HepG2 (cell line): ENCODE measurements around the gene SLC22A7. TPM values are rescaled to one million over a fixed set of nuclear protein-coding genes. Genes with fewer than 3 reads are reported as not detected.
A peak's percentile ranks its signal among the peaks of the same experiment; 100 is the strongest.

Experiments
- AHR ChIP-seq: IDR thresholded peaks from 2 replicates; pipeline ENCODE4 v1.6.1; 2018; ENCODE audit warnings: missing genetic modification reagents, missing compliant biosample characterization
- BORCS8-MEF2B ChIP-seq: sonication (generic); formaldehyde crosslinking; IDR thresholded peaks from 2 replicates; pipeline ENCODE4 v1.8.0; 2022; ENCODE audit warnings: mild to moderate bottlenecking, missing genetic modification reagents
- BRD4 ChIP-seq: sonication (generic); formaldehyde crosslinking; IDR thresholded peaks from 2 replicates; pipeline ENCODE4 v1.4.0; 2020; ENCODE audit warnings: missing genetic modification reagents
- EHMT2 ChIP-seq: fragments of 200-600 bp; sonication (generic); IDR thresholded peaks from 2 replicates; pipeline ENCODE4 v1.7.0; 2017; ENCODE audit warnings: antibody characterized with exemption, low read depth, low read length, borderline replicate concordance
- FOXK1 ChIP-seq: sonication (generic); formaldehyde crosslinking; IDR thresholded peaks from 2 replicates; pipeline ENCODE4 v1.4.0; 2020; ENCODE audit warnings: low read depth, missing genetic modification reagents, borderline replicate concordance
- GATAD2A ChIP-seq: IDR thresholded peaks from 2 replicates; pipeline ENCODE4 v1.6.1; 2016
- MZF1 ChIP-seq: sonication (generic); formaldehyde crosslinking; IDR thresholded peaks from 2 replicates; pipeline ENCODE4 v1.8.1; 2023; ENCODE audit warnings: mild to moderate bottlenecking, missing genetic modification reagents, borderline replicate concordance
- PATZ1 ChIP-seq: sonication (generic); formaldehyde crosslinking; IDR thresholded peaks from 2 replicates; pipeline ENCODE4 v1.4.0; 2020; ENCODE audit warnings: missing genetic modification reagents
- SIX1 ChIP-seq: sonication (generic); formaldehyde crosslinking; IDR thresholded peaks from 2 replicates; pipeline ENCODE4 v1.4.0; 2020; ENCODE audit warnings: missing genetic modification reagents, borderline replicate concordance
- SP1 ChIP-seq, 2 experiments: fragments of 450-650 bp in 1 of 2; sonication (generic) in 1 of 2; formaldehyde crosslinking in 1 of 2; IDR thresholded peaks; 2 replicates each; pipeline versions ENCODE4 v1.4.0 to v1.6.1; 2016 to 2020; ENCODE audit warnings: missing genetic modification reagents in 1 of 2
- SP4 ChIP-seq: sonication (generic); formaldehyde crosslinking; IDR thresholded peaks from 2 replicates; pipeline ENCODE4 v1.8.1; 2023; ENCODE audit warnings: mild to moderate bottlenecking, missing genetic modification reagents
- TEAD3 ChIP-seq: optimal IDR thresholded peaks from 2 replicates; pipeline ENCODE3; 2016; ENCODE audit warnings: borderline replicate concordance
- YY1 ChIP-seq: IDR thresholded peaks from 2 replicates; pipeline ENCODE4 v1.6.1; 2011; ENCODE audit warnings: low read length, low read depth, moderate library complexity, mild to moderate bottlenecking; ENCODE audit not compliant: insufficient read depth, insufficient replicate concordance
- ZBTB38 ChIP-seq: sonication (generic); formaldehyde crosslinking; IDR thresholded peaks from 2 replicates; pipeline ENCODE4 v1.5.1; 2020; ENCODE audit warnings: mild to moderate bottlenecking, missing genetic modification reagents
- ZFP36L1 ChIP-seq: sonication (generic); formaldehyde crosslinking; IDR thresholded peaks from 2 replicates; pipeline ENCODE4 v1.8.0; 2022; ENCODE audit warnings: mild to moderate bottlenecking, missing genetic modification reagents, moderate library complexity
- ZNF256 ChIP-seq: sonication (generic); formaldehyde crosslinking; conservative IDR thresholded peaks from 2 replicates; pipeline ENCODE4 v1.4.0; 2020; ENCODE audit warnings: missing genetic modification reagents
- ZNF292 ChIP-seq: sonication (generic); formaldehyde crosslinking; IDR thresholded peaks from 2 replicates; pipeline ENCODE4 v1.8.1; 2022; ENCODE audit warnings: mild to moderate bottlenecking, low read depth, missing genetic modification reagents, borderline replicate concordance
- ZNF30 ChIP-seq: sonication (generic); formaldehyde crosslinking; IDR thresholded peaks from 2 replicates; pipeline ENCODE4 v1.5.0; 2020; ENCODE audit warnings: mild to moderate bottlenecking, missing genetic modification reagents
- ZNF619 ChIP-seq: sonication (generic); formaldehyde crosslinking; IDR thresholded peaks from 2 replicates; pipeline ENCODE4 v1.4.0; 2020; ENCODE audit warnings: mild to moderate bottlenecking, missing genetic modification reagents
- ZSCAN31 ChIP-seq: sonication (generic); formaldehyde crosslinking; IDR thresholded peaks from 2 replicates; pipeline ENCODE4 v1.5.0; 2020; ENCODE audit warnings: low read depth, mild to moderate bottlenecking, missing genetic modification reagents
- polyA plus RNA-seq, 8 experiments: library from polyadenylated mRNA; depleted of rRNA in 3 of 8; stranded (reverse) in 7 of 8; unstranded in 1 of 8; fragments of >200 nt; fragmentation: Illumina TruSeq in 4 of 8; extraction: Trizol in 4 of 8; gene quantifications; 2 replicates each; pipeline versions ENCODE4 v1.2.1 to v1.2.3, GENCODE V29; 2011 to 2016; ENCODE audit warnings: low read depth in 4 of 8, missing spikeins in 1 of 8, mixed read lengths in 1 of 8; ENCODE audit not compliant: insufficient read depth in 1 of 8
- total RNA-seq, 5 experiments: library from RNA; depleted of rRNA; stranded (reverse); fragments of >200 nt; fragmentation: Illumina TruSeq; extraction: Trizol; gene quantifications; 2 replicates each; pipeline ENCODE4 v1.2.3, GENCODE V29; 2016; ENCODE audit warnings: low read depth in 1 of 5
- TF ChIP-seq, protein P1 (sequence below): sonication (generic); formaldehyde crosslinking; IDR thresholded peaks from 2 replicates; pipeline ENCODE4 v1.5.1; 2020; ENCODE audit warnings: mild to moderate bottlenecking, missing genetic modification reagents, moderate library complexity
- TF ChIP-seq, protein P2 (sequence below): sonication (generic); formaldehyde crosslinking; IDR thresholded peaks from 2 replicates; pipeline ENCODE4 v1.5.1; 2020; ENCODE audit warnings: mild to moderate bottlenecking, moderate library complexity, missing genetic modification reagents

SLC22A7 gene
- total and polyA plus RNA-seq, 2 of the 13 experiments (the other 11 are each of a cell fraction or from before 2014, with no cell fraction given), result 5.3 to 22.6 TPM

DNA sequence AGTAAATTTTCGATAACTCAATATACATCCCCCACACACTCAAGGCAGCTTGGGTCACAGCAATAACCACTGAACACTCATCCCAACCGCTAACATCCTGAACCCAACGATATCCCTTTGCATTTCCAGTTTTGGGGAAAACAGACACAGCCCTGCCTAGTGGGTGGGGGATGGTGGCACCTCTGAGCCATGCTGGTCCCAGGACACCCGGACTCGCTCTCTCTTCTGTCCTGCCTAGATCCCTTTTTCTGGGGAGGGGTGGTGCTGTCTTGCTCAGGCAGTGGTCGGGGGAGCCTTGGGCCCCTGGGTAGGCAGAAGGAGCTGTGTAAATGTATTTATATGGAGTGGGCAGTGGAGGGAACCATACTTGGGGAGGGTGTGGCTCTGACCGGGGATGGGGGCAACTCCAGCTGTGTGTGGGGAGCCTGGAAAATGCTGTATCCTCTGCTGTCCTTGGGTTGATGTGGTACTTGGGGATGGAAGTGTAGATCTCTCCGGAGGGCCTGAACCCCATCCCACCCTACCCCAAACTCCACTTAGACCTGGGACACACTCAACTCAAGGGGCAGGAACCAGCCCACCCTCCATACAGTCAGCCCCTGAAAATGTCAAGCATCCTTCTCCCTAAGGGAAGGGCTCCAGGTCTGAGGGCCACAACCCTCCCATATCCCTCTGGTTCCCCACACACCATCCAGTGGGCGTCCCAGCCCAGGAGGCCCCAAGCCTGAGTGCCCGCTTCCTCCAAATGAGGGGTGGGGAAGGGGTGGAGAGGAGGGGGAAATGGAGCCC, 23.7 kb upstream of the SLC22A7 start (continued):
- TF ChIP-seq ZNF256 (CRISPR knock-in tag), result no peak
- peak; percentile 97 for TF ChIP-seq ZBTB38 (CRISPR knock-in tag)
- peak; percentile 26; the same call in 1 of the 2 replicates for TF ChIP-seq BORCS8-MEF2B
- TF ChIP-seq, protein P1, sequence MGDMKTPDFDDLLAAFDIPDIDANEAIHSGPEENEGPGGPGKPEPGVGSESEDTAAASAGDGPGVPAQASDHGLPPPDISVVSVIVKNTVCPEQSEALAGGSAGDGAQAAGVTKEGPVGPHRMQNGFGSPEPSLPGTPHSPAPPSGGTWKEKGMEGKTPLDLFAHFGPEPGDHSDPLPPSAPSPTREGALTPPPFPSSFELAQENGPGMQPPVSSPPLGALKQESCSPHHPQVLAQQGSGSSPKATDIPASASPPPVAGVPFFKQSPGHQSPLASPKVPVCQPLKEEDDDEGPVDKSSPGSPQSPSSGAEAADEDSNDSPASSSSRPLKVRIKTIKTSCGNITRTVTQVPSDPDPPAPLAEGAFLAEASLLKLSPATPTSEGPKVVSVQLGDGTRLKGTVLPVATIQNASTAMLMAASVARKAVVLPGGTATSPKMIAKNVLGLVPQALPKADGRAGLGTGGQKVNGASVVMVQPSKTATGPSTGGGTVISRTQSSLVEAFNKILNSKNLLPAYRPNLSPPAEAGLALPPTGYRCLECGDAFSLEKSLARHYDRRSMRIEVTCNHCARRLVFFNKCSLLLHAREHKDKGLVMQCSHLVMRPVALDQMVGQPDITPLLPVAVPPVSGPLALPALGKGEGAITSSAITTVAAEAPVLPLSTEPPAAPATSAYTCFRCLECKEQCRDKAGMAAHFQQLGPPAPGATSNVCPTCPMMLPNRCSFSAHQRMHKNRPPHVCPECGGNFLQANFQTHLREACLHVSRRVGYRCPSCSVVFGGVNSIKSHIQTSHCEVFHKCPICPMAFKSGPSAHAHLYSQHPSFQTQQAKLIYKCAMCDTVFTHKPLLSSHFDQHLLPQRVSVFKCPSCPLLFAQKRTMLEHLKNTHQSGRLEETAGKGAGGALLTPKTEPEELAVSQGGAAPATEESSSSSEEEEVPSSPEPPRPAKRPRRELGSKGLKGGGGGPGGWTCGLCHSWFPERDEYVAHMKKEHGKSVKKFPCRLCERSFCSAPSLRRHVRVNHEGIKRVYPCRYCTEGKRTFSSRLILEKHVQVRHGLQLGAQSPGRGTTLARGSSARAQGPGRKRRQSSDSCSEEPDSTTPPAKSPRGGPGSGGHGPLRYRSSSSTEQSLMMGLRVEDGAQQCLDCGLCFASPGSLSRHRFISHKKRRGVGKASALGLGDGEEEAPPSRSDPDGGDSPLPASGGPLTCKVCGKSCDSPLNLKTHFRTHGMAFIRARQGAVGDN (CRISPR knock-in tag), result peak; percentile 5
- TF ChIP-seq AHR, result no peak
- peak; percentile 58; the same call in 1 of the 2 replicates for TF ChIP-seq GATAD2A (CRISPR knock-in tag)
- peak; percentile 31 for TF ChIP-seq YY1
- no peak for TF ChIP-seq MZF1 (CRISPR knock-in tag)
- 0 out of 2 replicates have a peak, but pooled peaks have one; percentile 4 for TF ChIP-seq SIX1 (CRISPR knock-in tag)
- TF ChIP-seq ZNF619 (CRISPR knock-in tag), result no peak
- TF ChIP-seq ZFP36L1 (CRISPR knock-in tag), result peak; percentile 74
- TF ChIP-seq, protein P2, sequence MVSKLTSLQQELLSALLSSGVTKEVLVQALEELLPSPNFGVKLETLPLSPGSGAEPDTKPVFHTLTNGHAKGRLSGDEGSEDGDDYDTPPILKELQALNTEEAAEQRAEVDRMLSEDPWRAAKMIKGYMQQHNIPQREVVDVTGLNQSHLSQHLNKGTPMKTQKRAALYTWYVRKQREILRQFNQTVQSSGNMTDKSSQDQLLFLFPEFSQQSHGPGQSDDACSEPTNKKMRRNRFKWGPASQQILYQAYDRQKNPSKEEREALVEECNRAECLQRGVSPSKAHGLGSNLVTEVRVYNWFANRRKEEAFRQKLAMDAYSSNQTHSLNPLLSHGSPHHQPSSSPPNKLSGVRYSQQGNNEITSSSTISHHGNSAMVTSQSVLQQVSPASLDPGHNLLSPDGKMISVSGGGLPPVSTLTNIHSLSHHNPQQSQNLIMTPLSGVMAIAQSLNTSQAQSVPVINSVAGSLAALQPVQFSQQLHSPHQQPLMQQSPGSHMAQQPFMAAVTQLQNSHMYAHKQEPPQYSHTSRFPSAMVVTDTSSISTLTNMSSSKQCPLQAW (CRISPR knock-in tag), result no peak
- TF ChIP-seq BRD4 (CRISPR knock-in tag), result peak; percentile 7; the same call in 1 of the 2 replicates
- TF ChIP-seq PATZ1 (CRISPR knock-in tag), result peak; percentile 5; the same call in 1 of the 2 replicates
- TF ChIP-seq ZNF30, result no peak
- TF ChIP-seq EHMT2, result no peak
- no peak for TF ChIP-seq SP1 (IDR thresholded peaks at IDR 0.05)
- 0 out of 2 replicates have a peak, but pooled peaks have one; percentile 6 for TF ChIP-seq SP1 (CRISPR knock-in tag; IDR thresholded peaks at IDR 0.05)
- TF ChIP-seq ZSCAN31 (CRISPR knock-in tag), result no peak
- peak; percentile 47; the same call in 1 of the 2 replicates for TF ChIP-seq SP4
- peak; percentile 25; the same call in 1 of the 2 replicates for TF ChIP-seq FOXK1
- TF ChIP-seq ZNF292 (CRISPR knock-in tag), result 0 out of 2 replicates have a peak, but pooled peaks have one; percentile 6
- TF ChIP-seq TEAD3, result no peak
